K562 (cell line): Measurements from ENCODE around the gene U2SURP. TPM values are rescaled to one million over a fixed set of nuclear protein-coding genes. Genes with fewer than 3 reads are reported as not detected.

Experiments
- ATF1 ChIP-seq, 2 experiments: fragments of 450-650 bp in 1 of 2; IDR thresholded peaks; 2 replicates each; pipeline ENCODE4 v1.6.1; 2016; ENCODE audit warnings: missing compliant biosample characterization in 1 of 2, missing genetic modification characterization in 1 of 2
- HINFP ChIP-seq: fragments of 450-650 bp; conservative IDR thresholded peaks from 2 replicates; pipeline ENCODE4 v1.6.1; 2016; ENCODE audit warnings: missing genetic modification characterization, low read depth, mild to moderate bottlenecking, control low read depth, missing compliant biosample characterization
- LEF1 ChIP-seq: fragments of 450-650 bp; IDR thresholded peaks from 2 replicates; pipeline ENCODE4 v1.6.1; 2016; ENCODE audit warnings: mild to moderate bottlenecking
- MECOM ChIP-seq: fragments of 250-450 bp; sonication (Bioruptor Pico); IDR thresholded peaks from 2 replicates; pipeline ENCODE4 v1.8.0; 2022; ENCODE audit warnings: inconsistent platforms
- MYBL2 ChIP-seq, 2 experiments: fragments of 450-650 bp in 1 of 2; sonication (generic) in 1 of 2; formaldehyde crosslinking in 1 of 2; IDR thresholded peaks; 2 replicates each; pipeline versions ENCODE4 v1.6.1 to v1.8.1; 2017 to 2022; ENCODE audit warnings: borderline replicate concordance in 1 of 2, inconsistent platforms in 1 of 2, low read depth in 1 of 2, mild to moderate bottlenecking in 1 of 2, missing genetic modification reagents in 1 of 2, moderate library complexity in 1 of 2
- STAT6 ChIP-seq: sonication (generic); formaldehyde crosslinking; IDR thresholded peaks from 2 replicates; pipeline ENCODE4 v1.8.1; 2023; ENCODE audit warnings: mild to moderate bottlenecking, missing genetic modification reagents
- SUPT5H ChIP-seq: fragments of 450-650 bp; IDR thresholded peaks from 2 replicates; pipeline ENCODE4 v1.6.1; 2016
- TBL1XR1 ChIP-seq, 2 experiments: IDR thresholded peaks; 2 replicates each; pipeline ENCODE4 v1.6.1; 2012; ENCODE audit warnings: improper control_type of control experiment in 2 of 2, low read length in 2 of 2, mild to moderate bottlenecking in 1 of 2
- TEAD2 ChIP-seq: fragments of 450-650 bp; IDR thresholded peaks from 2 replicates; pipeline ENCODE4 v1.6.1; 2016; ENCODE audit warnings: missing genetic modification characterization, control low read depth, missing compliant biosample characterization
- ZFPM2 ChIP-seq: fragments of 250-450 bp; sonication (Bioruptor Pico); IDR thresholded peaks from 2 replicates; pipeline ENCODE4 v1.5.1; 2022; ENCODE audit warnings: mild to moderate bottlenecking
- ZNF124 ChIP-seq: sonication (generic); formaldehyde crosslinking; IDR thresholded peaks from 2 replicates; pipeline ENCODE4 v1.8.1; 2022; ENCODE audit warnings: missing genetic modification reagents
- ZNF232 ChIP-seq: sonication (generic); formaldehyde crosslinking; IDR thresholded peaks from 2 replicates; pipeline ENCODE4 v1.8.0; 2022; ENCODE audit warnings: mild to moderate bottlenecking, missing genetic modification reagents
- ZNF274 ChIP-seq: IDR thresholded peaks from 2 replicates; pipeline ENCODE4 v1.6.1; 2011; ENCODE audit warnings: low read depth, mild to moderate bottlenecking, low read length, moderate library complexity, borderline replicate concordance
- ZNF668 ChIP-seq: fragments of 250-450 bp; sonication (Bioruptor Pico); IDR thresholded peaks from 2 replicates; pipeline ENCODE4 v1.8.0; 2022; ENCODE audit warnings: mild to moderate bottlenecking, inconsistent platforms
- ZNF766 ChIP-seq: fragments of 200-800 bp; sonication (Bioruptor generic); conservative IDR thresholded peaks from 2 replicates; pipeline ENCODE4 v1.6.1; 2016; ENCODE audit warnings: missing genetic modification characterization, missing compliant biosample characterization
- polyA plus RNA-seq, 8 experiments: library from polyadenylated mRNA; depleted of rRNA in 4 of 8; stranded (reverse) in 5 of 8; unstranded in 3 of 8; fragments of >200 nt; fragmentation: Nextera tagmentation in 2 of 8; fragmentation: Illumina TruSeq in 1 of 8; extraction: Ambion mirVana in 2 of 8; extraction: Trizol in 1 of 8; gene quantifications; 2 replicates each; pipeline versions ENCODE4 v1.2.1 to v1.2.3, GENCODE V29; 2011 to 2014; ENCODE audit warnings: inconsistent platforms in 1 of 8, missing spikeins in 1 of 8
- total RNA-seq, 7 experiments: library from RNA; depleted of rRNA in 6 of 7; stranded (reverse); fragments of >200 nt in 6 of 7; fragmentation: Illumina TruSeq in 2 of 7; extraction: Trizol in 2 of 7; gene quantifications; 2 replicates each; pipeline versions ENCODE4 v1.2.1 to v1.2.3, GENCODE V29; 2011 to 2021; ENCODE audit warnings: low replicate concordance in 1 of 7

U2SURP gene
- total and polyA plus RNA-seq, 9 of the 15 experiments (the other 6 are each of a cell fraction or from before 2014, with no cell fraction given) = 128 to 322 (median 191) TPM

GRCh38 chr3:143001369-143002082 lies at the start of gene U2SURP (continued):
- TF ChIP-seq MYBL2 (IDR thresholded peaks at IDR 0.05; ENCODE audit: low read depth) (no peak), MYBL2 (CRISPR knock-in tag; IDR thresholded peaks at IDR 0.05; ENCODE audit: borderline replicate concordance) (no peak), MECOM (CRISPR knock-in tag) (no peak), ZNF124 (CRISPR knock-in tag) (no peak), TEAD2 (tag) (no peak), ZNF668 (CRISPR knock-in tag) (no peak; the same call in 1 of the 2 replicates), HINFP (no peak), ZNF274 (no peak), TBL1XR1 (IDR thresholded peaks at IDR 0.05; ENCODE audit: low read length in 2 of 2) (peak; percentile 63 to 69), ATF1 (CRISPR knock-in tag; IDR thresholded peaks at IDR 0.05) (no peak), ATF1 (tag; IDR thresholded peaks at IDR 0.05) (peak; percentile 96), SUPT5H (peak; percentile 71), ZNF766 (CRISPR knock-in tag) (0 out of 2 replicates have a peak, but pooled peaks have one; percentile 12), STAT6 (CRISPR knock-in tag) (no peak), ZNF232 (CRISPR knock-in tag) (no peak), ZFPM2 (CRISPR knock-in tag) (no peak), LEF1 (peak; percentile 78)
